ENCODE results near the gene TNFRSF19.
A peak's percentile ranks its signal among the peaks of the same experiment; 100 is the strongest.

The TNFRSF19 gene

DNA sequence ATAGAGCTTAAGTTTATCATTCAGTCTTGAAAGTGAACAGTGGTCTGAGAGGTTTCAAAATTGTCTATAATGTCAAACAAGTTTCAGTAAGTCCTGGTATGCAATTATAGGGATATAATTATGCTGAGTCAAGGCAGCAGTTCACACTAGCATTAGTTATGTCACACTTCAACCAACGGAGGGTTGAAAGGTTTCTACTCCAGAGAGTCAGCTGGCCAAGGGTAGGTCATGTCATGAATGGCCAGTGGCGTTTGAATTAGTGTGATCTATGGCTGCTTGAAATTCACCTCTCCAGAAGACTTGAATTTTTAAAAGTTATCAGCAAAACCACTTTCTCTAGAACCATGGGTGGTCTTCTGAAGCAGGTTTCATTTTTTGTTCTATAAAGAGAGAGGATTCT is 108.6 kb downstream of the TNFRSF19 start:
- Histone ChIP-seq H2BK5ac (ENCODE audit: low read length) (no peak overlapping the region), H3K23ac (ENCODE audit: low read length) (no peak overlapping the region), H3K4me2 (ENCODE audit: low read length) (no peak overlapping the region), H3K18ac (ENCODE audit: low read length) (no peak overlapping the region), H3K4me1 (ENCODE audit: control insufficient read depth, low read depth, low read length) (no peaks in the 10 kb centered on the region), H3K56ac (ENCODE audit: low read length) (no peak overlapping the region), H2BK120ac (ENCODE audit: low read depth, low read length) (no peak overlapping the region), H3K79me2 (ENCODE audit: control insufficient read depth, insufficient read depth, low read length) (no peaks in the 10 kb centered on the region), H3K9ac (ENCODE audit: low read length) (no peak overlapping the region), H3K4ac (ENCODE audit: low read depth, low read length) (no peak overlapping the region), H2AK5ac (ENCODE audit: low read length) (no peak overlapping the region), H4K8ac (ENCODE audit: low read depth, low read length) (no peak overlapping the region), H2BK15ac (replicated peaks; ENCODE audit: low read depth) (no peak overlapping the region), H3K27me3 (ENCODE audit: insufficient read depth, low read length, poor library complexity) (no peaks in the 10 kb centered on the region), H4K5ac (ENCODE audit: low read length) (no peak overlapping the region), H3K36me3 (ENCODE audit: control insufficient read depth, insufficient read depth, low read length) (no peaks in the 10 kb centered on the region), H3K79me1 (ENCODE audit: low read length) (no peaks in the 10 kb centered on the region), H3K4me3 (ENCODE audit: low read length) (no peak overlapping the region), H3K27ac (ENCODE audit: low read depth, low read length) (no peak overlapping the region)
- no CpG with 5 or more reads among the region's 2 CpGs for WGBS (ENCODE audit: extremely low coverage, insufficient coverage, low lambda C conversion rate)
- no peak for DNase-seq

GRCh38 chr13:23679220-23679619 is 109.0 kb downstream of the TNFRSF19 start:
- Histone ChIP-seq H3K18ac (ENCODE audit: low read length) (no peak overlapping the region), H2BK120ac (ENCODE audit: low read depth, low read length) (no peak overlapping the region), H3K27me3 (ENCODE audit: insufficient read depth, low read length, poor library complexity) (no peaks in the 10 kb centered on the region), H4K5ac (ENCODE audit: low read length) (no peak overlapping the region), H4K8ac (ENCODE audit: low read depth, low read length) (no peak overlapping the region), H3K79me2 (ENCODE audit: control insufficient read depth, insufficient read depth, low read length) (no peaks in the 10 kb centered on the region), H3K4me3 (ENCODE audit: low read length) (no peak overlapping the region), H3K23ac (ENCODE audit: low read length) (no peak overlapping the region), H3K27ac (ENCODE audit: low read depth, low read length) (no peak overlapping the region), H3K79me1 (ENCODE audit: low read length) (no peaks in the 10 kb centered on the region), H3K9ac (ENCODE audit: low read length) (no peak overlapping the region), H3K4me2 (ENCODE audit: low read length) (no peak overlapping the region), H3K4ac (ENCODE audit: low read depth, low read length) (no peak overlapping the region), H3K4me1 (ENCODE audit: control insufficient read depth, low read depth, low read length) (no peaks in the 10 kb centered on the region), H2AK5ac (ENCODE audit: low read length) (no peak overlapping the region), H3K36me3 (ENCODE audit: control insufficient read depth, insufficient read depth, low read length) (no peaks in the 10 kb centered on the region), H3K56ac (ENCODE audit: low read length) (no peak overlapping the region), H2BK5ac (ENCODE audit: low read length) (no peak overlapping the region), H2BK15ac (replicated peaks; ENCODE audit: low read depth) (no peak overlapping the region)
- no peak for DNase-seq
- WGBS (ENCODE audit: extremely low coverage, insufficient coverage, low lambda C conversion rate), result no CpG with 5 or more reads among the region's 2 CpGs

GRCh38 chr13:23680845-23681669 is 110.8 kb downstream of the TNFRSF19 start:
- Histone ChIP-seq H2BK5ac (ENCODE audit: low read length) (no peak overlapping the region), H2AK5ac (ENCODE audit: low read length) (no peak overlapping the region), H4K5ac (ENCODE audit: low read length) (no peak overlapping the region), H3K23ac (ENCODE audit: low read length) (no peak overlapping the region), H3K18ac (ENCODE audit: low read length) (no peak overlapping the region), H3K79me2 (ENCODE audit: control insufficient read depth, insufficient read depth, low read length) (no peaks in the 10 kb centered on the region), H3K27ac (ENCODE audit: low read depth, low read length) (no peak overlapping the region), H3K56ac (ENCODE audit: low read length) (no peak overlapping the region), H3K36me3 (ENCODE audit: control insufficient read depth, insufficient read depth, low read length) (no peaks in the 10 kb centered on the region), H3K4ac (ENCODE audit: low read depth, low read length) (no peak overlapping the region), H3K79me1 (ENCODE audit: low read length) (no peaks in the 10 kb centered on the region), H2BK120ac (ENCODE audit: low read depth, low read length) (no peak overlapping the region), H2BK15ac (replicated peaks; ENCODE audit: low read depth) (no peak overlapping the region), H3K4me1 (ENCODE audit: control insufficient read depth, low read depth, low read length) (no peaks in the 10 kb centered on the region), H3K9ac (ENCODE audit: low read length) (no peak overlapping the region), H3K4me2 (ENCODE audit: low read length) (no peak overlapping the region), H3K27me3 (ENCODE audit: insufficient read depth, low read length, poor library complexity) (no peaks in the 10 kb centered on the region), H4K8ac (ENCODE audit: low read depth, low read length) (no peak overlapping the region), H3K4me3 (ENCODE audit: low read length) (no peak overlapping the region)
- peak; percentile 42 for DNase-seq
- WGBS (ENCODE audit: extremely low coverage, insufficient coverage, low lambda C conversion rate), result no CpG with 5 or more reads among the region's 10 CpGs

DNA sequence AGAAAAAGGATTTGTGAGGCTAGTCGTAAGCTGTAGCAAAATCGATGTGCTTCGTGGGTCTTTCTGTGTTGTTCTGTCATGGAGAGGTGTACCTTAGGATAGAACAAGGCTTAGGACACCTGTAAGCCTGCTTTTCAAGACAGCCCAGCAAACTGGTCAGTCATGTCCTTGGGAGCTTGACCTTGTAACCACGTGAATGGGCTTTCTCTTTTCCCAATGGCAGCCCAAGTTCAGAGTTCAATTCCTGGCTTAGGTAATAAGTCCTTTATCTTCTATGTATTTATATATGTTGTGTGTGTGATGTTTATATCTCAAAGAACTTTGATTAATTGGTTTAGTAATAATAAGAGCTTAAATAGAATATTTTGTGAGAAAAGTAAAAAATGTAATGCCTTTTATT is 112.9 kb downstream of the TNFRSF19 start:
- Histone ChIP-seq H3K23ac (ENCODE audit: low read length) (no peak overlapping the region), H2BK120ac (ENCODE audit: low read depth, low read length) (no peak overlapping the region), H3K4me2 (ENCODE audit: low read length) (no peak overlapping the region), H3K18ac (ENCODE audit: low read length) (no peak overlapping the region), H4K5ac (ENCODE audit: low read length) (no peak overlapping the region), H3K4ac (ENCODE audit: low read depth, low read length) (no peak overlapping the region), H2BK5ac (ENCODE audit: low read length) (no peak overlapping the region), H3K79me2 (ENCODE audit: control insufficient read depth, insufficient read depth, low read length) (no peaks in the 10 kb centered on the region), H3K4me1 (ENCODE audit: control insufficient read depth, low read depth, low read length) (no peaks in the 10 kb centered on the region), H3K27me3 (ENCODE audit: insufficient read depth, low read length, poor library complexity) (no peaks in the 10 kb centered on the region), H3K56ac (ENCODE audit: low read length) (no peak overlapping the region), H3K4me3 (ENCODE audit: low read length) (no peak overlapping the region), H2BK15ac (replicated peaks; ENCODE audit: low read depth) (no peak overlapping the region), H3K27ac (ENCODE audit: low read depth, low read length) (no peak overlapping the region), H3K36me3 (ENCODE audit: control insufficient read depth, insufficient read depth, low read length) (no peaks in the 10 kb centered on the region), H4K8ac (ENCODE audit: low read depth, low read length) (no peak overlapping the region), H3K9ac (ENCODE audit: low read length) (no peak overlapping the region), H3K79me1 (ENCODE audit: low read length) (no peaks in the 10 kb centered on the region), H2AK5ac (ENCODE audit: low read length) (no peak overlapping the region)
- no peak for DNase-seq
- WGBS (ENCODE audit: extremely low coverage, insufficient coverage, low lambda C conversion rate), result no CpG with 5 or more reads among the region's 4 CpGs

DNA sequence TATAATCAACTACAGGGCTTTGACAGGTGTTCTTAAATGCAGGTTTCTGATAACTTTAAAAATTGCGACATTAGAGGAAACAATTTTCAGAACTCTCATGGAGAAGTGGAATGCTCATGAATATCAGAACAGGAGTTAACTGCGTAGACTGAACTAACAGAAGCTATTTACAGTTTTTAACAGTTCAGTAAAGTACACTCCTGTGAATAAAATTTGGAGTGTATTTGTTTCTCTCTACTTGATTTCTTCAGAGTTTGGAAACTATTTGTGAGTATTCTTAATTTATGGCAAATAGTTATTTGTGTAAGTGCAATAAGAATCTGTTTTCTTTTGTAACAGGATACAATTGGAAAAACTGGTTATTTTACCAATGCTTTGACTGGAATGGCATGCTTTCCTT is 114.4 kb downstream of the TNFRSF19 start:
- no peak overlapping the region for H3K9ac ChIP-seq (ENCODE audit: low read length)
- H3K56ac ChIP-seq (ENCODE audit: low read length), result no peak overlapping the region
- no CpG with 5 or more reads among the region's 2 CpGs for WGBS (ENCODE audit: extremely low coverage, insufficient coverage, low lambda C conversion rate)

GRCh38 chr13:23685416-23685815 is 115.2 kb downstream of the TNFRSF19 start:
- no peak overlapping the region for H2BK120ac ChIP-seq (ENCODE audit: low read depth, low read length)
- H3K18ac ChIP-seq (ENCODE audit: low read length), result no peak overlapping the region
- no peak overlapping the region for H3K23ac ChIP-seq (ENCODE audit: low read length)
- H2AK5ac ChIP-seq (ENCODE audit: low read length), result no peak overlapping the region
- no peaks in the 10 kb centered on the region for H3K79me1 ChIP-seq (ENCODE audit: low read length)
- no peaks in the 10 kb centered on the region for H3K79me2 ChIP-seq (ENCODE audit: control insufficient read depth, insufficient read depth, low read length)
- no peak overlapping the region for H2BK15ac ChIP-seq (replicated peaks; ENCODE audit: low read depth)
- H2BK5ac ChIP-seq (ENCODE audit: low read length), result no peak overlapping the region
- H3K4me2 ChIP-seq (ENCODE audit: low read length), result no peak overlapping the region
- no peak overlapping the region for H3K27ac ChIP-seq (ENCODE audit: low read depth, low read length)
- H3K36me3 ChIP-seq (ENCODE audit: control insufficient read depth, insufficient read depth, low read length), result no peaks in the 10 kb centered on the region
- no peaks in the 10 kb centered on the region for H3K4me1 ChIP-seq (ENCODE audit: control insufficient read depth, low read depth, low read length)
- DNase-seq, result no peak
- no peak overlapping the region for H4K5ac ChIP-seq (ENCODE audit: low read length)
- no CpG with 5 or more reads among the region's 1 CpG for WGBS (ENCODE audit: extremely low coverage, insufficient coverage, low lambda C conversion rate)
- no peaks in the 10 kb centered on the region for H3K27me3 ChIP-seq (ENCODE audit: insufficient read depth, low read length, poor library complexity)
- no peak overlapping the region for H3K9ac ChIP-seq (ENCODE audit: low read length)
- H3K4ac ChIP-seq (ENCODE audit: low read depth, low read length), result no peak overlapping the region
- H3K56ac ChIP-seq (ENCODE audit: low read length), result no peak overlapping the region
- no peak overlapping the region for H3K4me3 ChIP-seq (ENCODE audit: low read length)
- no peak overlapping the region for H4K8ac ChIP-seq (ENCODE audit: low read depth, low read length)

More for the DNA sequence above, 114.4 kb downstream of the TNFRSF19 start:
- Histone ChIP-seq H4K8ac (ENCODE audit: low read depth, low read length) (no peak overlapping the region), H2BK15ac (replicated peaks; ENCODE audit: low read depth) (no peak overlapping the region), H3K4me1 (ENCODE audit: control insufficient read depth, low read depth, low read length) (no peaks in the 10 kb centered on the region), H2BK5ac (ENCODE audit: low read length) (no peak overlapping the region), H2BK120ac (ENCODE audit: low read depth, low read length) (no peak overlapping the region), H3K27ac (ENCODE audit: low read depth, low read length) (no peak overlapping the region), H3K4me2 (ENCODE audit: low read length) (no peak overlapping the region), H2AK5ac (ENCODE audit: low read length) (no peak overlapping the region), H4K5ac (ENCODE audit: low read length) (no peak overlapping the region), H3K23ac (ENCODE audit: low read length) (no peak overlapping the region), H3K27me3 (ENCODE audit: insufficient read depth, low read length, poor library complexity) (no peaks in the 10 kb centered on the region), H3K18ac (ENCODE audit: low read length) (no peak overlapping the region), H3K79me2 (ENCODE audit: control insufficient read depth, insufficient read depth, low read length) (no peaks in the 10 kb centered on the region), H3K4ac (ENCODE audit: low read depth, low read length) (no peak overlapping the region), H3K4me3 (ENCODE audit: low read length) (no peak overlapping the region), H3K79me1 (ENCODE audit: low read length) (no peaks in the 10 kb centered on the region), H3K36me3 (ENCODE audit: control insufficient read depth, insufficient read depth, low read length) (no peaks in the 10 kb centered on the region)
- DNase-seq, result peak; percentile 39
